Measurements from ENCODE around the gene DOK3.

DNA sequence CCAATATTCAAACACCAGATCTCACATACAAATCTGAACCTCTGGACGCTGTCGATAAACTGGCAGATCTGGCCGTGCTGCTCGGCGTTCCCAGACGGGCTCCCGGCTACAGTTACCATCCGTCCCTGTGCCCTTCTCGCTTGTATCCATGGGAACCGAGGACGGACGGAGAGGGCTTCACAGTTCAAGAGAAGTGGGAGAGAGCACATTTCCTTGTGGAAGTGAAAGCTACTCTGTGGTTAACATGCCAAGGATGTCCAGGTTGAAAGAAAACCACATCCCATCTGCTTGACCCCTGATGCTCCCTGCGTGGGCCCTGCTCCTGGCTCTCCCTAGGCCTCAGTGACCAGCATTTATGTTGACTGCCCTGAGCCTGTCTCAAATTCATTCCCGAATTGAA, 29.9 kb downstream of the DOK3 start:
- TF ChIP-seq, protein P1, sequence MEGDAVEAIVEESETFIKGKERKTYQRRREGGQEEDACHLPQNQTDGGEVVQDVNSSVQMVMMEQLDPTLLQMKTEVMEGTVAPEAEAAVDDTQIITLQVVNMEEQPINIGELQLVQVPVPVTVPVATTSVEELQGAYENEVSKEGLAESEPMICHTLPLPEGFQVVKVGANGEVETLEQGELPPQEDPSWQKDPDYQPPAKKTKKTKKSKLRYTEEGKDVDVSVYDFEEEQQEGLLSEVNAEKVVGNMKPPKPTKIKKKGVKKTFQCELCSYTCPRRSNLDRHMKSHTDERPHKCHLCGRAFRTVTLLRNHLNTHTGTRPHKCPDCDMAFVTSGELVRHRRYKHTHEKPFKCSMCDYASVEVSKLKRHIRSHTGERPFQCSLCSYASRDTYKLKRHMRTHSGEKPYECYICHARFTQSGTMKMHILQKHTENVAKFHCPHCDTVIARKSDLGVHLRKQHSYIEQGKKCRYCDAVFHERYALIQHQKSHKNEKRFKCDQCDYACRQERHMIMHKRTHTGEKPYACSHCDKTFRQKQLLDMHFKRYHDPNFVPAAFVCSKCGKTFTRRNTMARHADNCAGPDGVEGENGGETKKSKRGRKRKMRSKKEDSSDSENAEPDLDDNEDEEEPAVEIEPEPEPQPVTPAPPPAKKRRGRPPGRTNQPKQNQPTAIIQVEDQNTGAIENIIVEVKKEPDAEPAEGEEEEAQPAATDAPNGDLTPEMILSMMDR (IDR thresholded peaks at IDR 0.05): no peak
- TF ChIP-seq POLR2AphosphoS5 (IDR thresholded peaks at IDR 0.05) (peak in 1 of 3 donors; percentile 22), POLR2A (IDR thresholded peaks at IDR 0.05) (no peak)

Measured in transverse colon (tissue), 4 donors.